GF-D8 (cell line): ENCODE results near the gene SHF.

Experiments used
- DNase-seq: peaks from one replicate; lab custom pipeline; 2025; lab: John Stamatoyannopoulos, UW

The SHF gene

DNA sequence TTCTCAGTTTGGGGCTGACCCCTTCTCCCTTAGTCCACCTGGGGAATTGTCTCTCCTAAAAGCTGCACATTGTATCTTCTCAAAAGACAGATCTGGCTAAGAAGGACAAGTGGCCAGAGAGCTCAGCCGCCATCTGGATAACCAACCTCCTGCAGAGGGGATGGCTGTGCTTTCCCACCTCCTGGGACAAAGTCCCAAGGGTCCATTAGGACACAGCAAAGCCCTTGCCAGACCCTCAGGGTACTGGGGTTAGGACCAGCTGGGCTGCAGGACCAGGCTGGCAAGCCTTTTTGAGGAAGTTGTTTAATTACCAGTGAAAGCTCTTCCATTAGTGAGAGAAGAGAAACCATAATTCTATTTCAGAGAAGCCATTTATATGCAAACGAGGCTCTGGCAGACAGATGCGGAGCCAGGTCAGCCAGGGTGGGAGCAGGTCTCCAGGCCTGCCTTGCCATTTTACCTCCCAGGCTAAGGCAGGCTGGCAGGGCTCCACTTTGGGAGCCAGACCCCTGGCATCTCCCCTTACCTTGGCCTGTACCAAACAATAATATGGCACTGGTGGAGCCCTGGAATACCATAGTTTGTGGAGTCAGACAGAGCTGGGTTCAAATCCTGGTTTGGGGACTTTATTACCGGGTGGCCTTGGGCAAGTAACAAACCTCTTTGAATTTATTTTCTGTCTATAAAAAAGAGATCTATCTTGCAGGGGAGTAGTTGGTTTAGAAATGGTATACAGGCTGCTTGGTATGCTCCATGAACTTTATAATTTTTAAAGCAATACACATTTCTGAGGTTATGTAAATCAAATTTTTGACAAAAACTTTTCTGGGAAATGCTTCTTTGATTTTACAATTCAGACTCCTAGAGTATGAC, 17.9 kb downstream of the SHF start:
- DNase-seq = no peak

DNA sequence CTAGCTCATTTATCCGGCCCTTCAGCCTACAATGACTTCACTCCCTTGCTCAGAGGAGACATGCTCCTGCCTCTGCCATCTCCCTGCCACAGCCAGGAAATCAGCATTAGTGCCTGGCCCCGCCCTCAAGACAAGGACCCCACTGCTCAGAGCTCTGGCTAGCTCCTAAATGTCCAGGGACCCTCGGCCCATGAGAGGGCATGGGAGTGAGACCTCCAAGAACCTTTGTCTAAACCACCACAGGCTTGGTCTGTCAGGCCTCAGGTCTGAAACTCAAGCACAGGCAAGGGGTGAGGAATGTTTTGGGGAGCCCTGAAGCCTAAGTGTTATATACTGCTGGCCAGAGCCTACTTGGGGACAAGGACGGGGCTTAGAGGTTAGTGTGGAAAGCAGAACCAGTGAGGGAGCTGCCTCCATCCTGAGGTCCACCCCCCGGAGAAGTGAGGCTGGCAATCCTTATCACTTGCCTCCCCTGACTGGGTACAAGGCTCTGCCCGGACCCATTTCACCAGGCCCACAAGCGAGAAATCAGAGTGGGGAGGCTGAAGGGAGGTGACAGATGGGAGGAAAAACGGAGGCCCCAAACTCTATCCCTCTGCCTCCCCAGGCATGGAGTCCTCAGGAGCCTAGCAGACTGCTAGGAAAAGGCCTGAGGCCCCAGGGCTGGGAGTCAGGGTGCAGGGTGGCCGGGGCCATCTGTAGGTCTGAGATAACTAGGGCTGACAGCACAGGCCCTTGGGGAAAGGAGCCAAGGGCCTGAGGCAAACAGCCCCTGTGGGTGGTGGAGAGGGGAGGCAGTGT, 18.8 kb downstream of the SHF start:
- no peak for DNase-seq

GRCh38 chr15:45168286-45168685, 19.5 kb downstream of the SHF start:
- no peak for DNase-seq

DNA sequence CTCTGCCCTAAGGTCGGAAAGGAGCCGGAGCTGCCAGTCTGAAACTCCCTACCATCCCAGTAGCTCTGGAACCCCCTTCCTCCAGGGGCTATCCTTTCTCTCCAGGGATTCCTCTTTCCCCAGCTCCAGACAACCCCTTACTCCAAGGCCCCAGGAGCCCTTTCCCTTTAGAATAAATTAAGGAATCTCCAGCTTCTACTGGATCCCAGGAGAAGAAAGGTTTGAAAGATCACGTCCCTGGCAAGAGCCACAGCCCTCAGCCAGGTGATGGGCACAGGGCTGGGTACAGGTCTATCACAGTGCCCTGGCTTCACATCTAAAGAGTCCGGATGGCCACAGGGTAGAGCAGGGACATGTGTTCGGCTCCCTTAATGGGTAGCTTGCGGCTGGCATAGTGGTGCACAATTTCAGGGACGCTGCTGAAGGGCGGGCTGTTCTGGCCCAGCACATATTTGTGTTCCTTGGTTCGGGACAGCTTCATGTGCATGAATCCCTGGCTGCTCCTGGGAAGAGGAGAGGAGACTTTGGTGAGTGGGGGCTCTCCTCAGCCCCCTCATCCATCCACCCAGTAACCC, 20.0 kb downstream of the SHF start:
- no peak for DNase-seq

DNA sequence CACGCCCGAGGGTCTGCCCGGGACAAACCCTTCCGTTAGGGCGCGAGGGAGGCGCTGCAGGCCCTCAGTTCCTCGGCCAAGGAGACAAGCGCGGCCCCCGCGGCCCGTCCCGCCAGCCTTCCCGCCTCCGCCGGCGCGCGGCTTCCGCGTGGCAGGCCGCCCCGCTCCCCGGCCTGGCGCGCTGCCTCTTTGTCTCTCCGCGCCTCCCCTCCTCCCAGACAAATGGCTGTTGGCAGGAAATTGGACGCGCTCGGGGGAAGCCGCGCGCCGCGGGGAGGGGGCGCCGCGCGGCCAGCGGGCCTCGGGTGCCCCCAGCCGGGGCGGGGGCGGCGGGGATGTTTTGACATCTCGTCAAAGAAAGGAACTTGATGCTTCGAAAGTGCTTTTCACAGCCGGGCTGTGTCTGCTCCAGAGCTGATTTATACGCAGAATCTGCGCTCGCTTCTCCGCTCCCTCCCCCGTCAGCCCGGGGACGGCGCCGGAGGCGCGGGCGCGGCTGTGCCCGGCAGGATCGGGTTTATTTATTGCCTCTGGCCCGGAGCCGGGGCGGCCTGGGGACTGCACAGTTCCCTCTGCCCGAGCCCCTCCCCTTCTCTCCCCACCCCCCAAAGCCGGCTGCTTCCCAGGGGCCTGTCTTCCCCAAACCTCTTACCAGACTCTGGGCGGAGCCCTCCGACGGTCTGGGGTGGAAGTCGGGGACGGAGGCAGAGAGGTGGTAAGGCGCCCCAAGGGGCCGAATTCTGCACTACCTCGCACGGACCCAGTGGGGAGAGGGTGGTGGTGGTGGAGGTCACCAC, 20.7 kb downstream of the SHF start:
- DNase-seq = peak; percentile 40

GRCh38 chr15:45165536-45165935, 22.2 kb downstream of the SHF start:
- no peak for DNase-seq

DNA sequence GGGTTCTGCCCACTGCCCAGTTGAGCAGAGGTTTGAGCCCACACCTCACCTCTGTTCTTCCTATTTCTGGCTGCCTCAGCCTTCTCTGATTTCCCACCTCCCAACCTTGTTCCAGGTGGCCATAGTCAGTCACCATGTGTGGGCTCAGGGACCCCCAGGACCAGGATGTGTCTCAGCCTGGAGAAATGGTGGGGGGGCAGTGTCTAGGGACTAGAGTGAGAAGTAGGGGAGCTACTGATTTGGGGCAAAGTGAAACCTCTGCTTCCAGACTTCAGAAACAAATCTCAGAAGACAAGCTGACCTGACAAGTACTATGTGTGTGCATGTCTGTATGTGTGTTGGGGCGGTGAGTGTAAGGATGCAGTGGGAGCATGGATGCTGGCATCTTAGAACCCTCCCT, 22.9 kb downstream of the SHF start:
- no peak for DNase-seq

DNA sequence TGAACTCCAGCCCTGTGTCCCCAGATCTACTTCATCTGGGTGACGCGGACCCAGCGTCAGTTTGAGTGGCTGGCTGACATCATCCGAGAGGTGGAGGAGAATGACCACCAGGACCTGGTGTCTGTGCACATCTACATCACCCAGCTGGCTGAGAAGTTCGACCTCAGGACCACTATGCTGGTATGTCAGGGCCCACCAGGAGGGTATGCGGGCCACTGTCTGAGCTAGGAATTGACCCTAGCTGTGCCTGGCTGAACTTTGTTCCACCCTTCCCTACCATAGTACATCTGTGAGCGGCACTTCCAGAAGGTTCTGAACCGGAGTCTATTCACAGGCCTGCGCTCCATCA, 24.3 kb downstream of the SHF start:
- DNase-seq = no peak

DNA sequence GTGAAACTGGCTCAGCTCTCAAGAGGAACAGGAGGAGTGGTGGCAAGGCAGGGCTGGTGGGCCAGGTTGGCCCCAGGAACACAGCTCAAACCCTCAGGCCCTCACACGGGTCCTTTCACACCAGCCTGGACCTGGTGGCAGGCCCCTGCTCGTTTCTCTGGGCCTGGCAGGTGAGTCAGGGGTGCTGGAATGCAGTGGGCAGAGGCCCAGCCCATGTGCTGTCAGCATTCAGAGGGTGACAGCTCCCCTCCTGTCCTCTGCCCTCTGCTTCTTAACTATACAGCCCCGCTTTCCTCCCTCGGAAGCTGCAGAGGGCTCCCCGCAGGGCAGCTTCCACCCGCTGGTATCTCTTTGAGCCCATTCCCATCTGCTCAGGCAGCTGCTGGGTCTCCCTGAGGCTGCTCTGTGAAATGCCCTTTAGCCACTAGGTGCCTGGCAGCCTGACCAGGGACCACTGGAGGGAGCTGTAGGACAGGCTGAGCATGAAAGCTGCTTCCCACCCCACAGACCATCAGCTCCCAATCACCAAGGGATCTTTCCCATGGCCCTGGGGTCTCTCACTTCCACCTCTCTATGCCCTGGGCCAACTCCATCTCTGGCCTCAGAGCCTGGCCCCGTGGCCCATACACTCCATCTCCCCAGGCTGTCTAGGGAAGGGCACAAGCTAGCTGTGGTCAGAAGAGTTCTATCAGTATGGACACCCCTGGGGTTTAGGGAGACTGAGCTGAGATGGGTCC, 24.8 kb downstream of the SHF start:
- peak; percentile 1 for DNase-seq

DNA sequence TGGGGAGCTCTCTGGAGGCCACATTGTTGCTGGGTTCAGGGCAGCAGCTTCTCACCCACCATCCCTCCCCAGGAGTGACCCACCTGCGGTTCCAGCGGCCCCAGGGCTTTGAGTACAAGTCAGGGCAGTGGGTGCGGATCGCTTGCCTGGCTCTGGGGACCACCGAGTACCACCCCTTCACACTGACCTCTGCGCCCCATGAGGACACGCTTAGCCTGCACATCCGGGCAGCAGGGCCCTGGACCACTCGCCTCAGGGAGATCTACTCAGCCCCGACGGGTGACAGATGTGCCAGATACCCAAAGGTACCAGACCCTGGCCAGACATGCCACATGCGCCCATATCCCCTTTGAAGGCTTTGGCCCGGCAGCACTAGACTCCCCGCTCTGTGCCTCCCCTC, 26.1 kb downstream of the SHF start:
- no peak for DNase-seq

DNA sequence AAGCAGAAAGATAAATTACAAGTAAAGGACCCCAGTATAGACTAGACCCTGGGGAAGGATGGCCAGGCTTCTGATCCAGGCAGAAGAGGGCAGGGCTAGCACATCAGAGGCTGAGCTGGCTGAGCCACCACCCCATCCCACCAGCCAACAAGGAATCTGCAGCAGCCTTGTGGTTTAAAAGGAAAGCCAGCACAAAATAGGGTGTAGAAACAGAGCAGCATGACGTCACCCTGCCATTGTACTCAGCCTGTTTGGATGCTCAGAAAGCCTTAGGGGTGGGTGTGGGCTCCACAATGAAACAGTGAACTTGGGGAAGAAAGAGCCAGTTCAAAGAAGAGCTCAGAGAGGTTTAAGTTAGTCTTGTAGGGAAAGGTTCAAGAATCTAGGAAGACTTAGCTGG, 29.8 kb downstream of the SHF start:
- no peak for DNase-seq

GRCh38 chr15:45156744-45157455, 30.9 kb downstream of the SHF start:
- DNase-seq = no peak

GRCh38 chr15:45155739-45156138, 32.0 kb downstream of the SHF start:
- no peak for DNase-seq

GRCh38 chr15:45151998-45152828, 35.6 kb downstream of the SHF start:
- no peak for DNase-seq

GRCh38 chr15:45150997-45151396, 36.8 kb downstream of the SHF start:
- DNase-seq = no peak

- no peak for DNase-seq
These were observed 37.3 kb downstream of the SHF start for GRCh38 chr15:45150481-45150880.

- DNase-seq = no peak
These were observed 38.7 kb downstream of the SHF start for GRCh38 chr15:45149060-45149459.

GRCh38 chr15:45148076-45149059, 39.4 kb downstream of the SHF start:
- DNase-seq = no peak

DNA sequence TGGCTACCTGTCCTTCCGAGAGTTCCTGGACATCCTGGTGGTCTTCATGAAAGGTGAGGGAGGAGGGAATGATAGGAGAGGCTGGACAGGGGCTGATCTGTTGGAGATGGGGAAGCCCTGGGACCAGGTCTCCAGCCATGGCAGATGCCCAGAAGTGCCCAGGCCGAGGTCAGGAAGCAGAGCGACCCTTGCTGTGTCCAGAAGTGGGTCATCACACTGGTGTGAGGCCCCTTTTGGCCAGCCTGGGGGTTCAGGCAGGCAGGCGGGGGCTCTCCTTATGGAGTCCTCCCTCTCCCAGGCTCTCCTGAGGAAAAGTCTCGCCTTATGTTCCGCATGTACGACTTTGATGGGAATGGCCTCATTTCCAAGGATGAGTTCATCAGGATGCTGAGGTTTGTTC, 40.2 kb downstream of the SHF start:
- no peak for DNase-seq
